ENCODE measurements around the gene VILL.
"Not testable (repeated sequence)": the region's sequence is repeated elsewhere in the genome, so short reads cannot be mapped to it uniquely, and the experiment has no call there.

Gene VILL

GRCh38 chr3:37987315-37987697, 3.3 kb upstream of the VILL start:
- DNase-seq, result no peak

GRCh38 chr3:37987751-37988179, 2.8 kb upstream of the VILL start:
- DNase-seq, result no peak

- not testable (repeated sequence) for DNase-seq
Measured at GRCh38 chr3:37988376-37988775, 2.2 kb upstream of the VILL start.

DNA sequence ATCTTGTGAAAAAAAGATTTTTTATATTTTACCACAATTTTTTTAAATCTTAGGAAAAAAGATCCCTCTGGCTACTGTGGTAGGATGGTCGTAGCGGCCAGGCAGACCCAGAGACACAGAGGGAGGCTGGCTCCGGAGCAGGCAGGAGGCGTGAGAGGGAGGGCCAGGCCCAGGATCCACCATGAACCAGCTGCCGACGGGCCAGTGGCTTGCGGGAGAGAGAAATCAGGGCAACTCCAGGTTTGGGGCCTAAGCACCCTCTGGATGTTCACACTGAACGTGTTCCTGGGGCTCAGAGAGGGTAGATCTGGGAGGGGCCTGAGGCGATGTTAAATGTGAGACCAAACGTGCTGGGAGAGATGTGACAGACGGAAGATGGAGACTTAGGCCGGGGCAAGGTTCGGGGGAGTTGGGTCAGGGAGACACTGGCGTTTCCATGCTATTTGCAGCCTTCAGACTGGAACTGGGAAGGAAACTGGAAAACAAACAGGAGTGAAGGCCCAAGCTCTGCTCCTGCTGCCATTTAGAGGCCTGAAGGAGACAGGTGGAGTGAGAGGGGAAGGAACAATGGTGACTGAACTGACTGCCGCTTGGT, 1.6 kb upstream of the VILL start:
- DNase-seq, result no peak

DNA sequence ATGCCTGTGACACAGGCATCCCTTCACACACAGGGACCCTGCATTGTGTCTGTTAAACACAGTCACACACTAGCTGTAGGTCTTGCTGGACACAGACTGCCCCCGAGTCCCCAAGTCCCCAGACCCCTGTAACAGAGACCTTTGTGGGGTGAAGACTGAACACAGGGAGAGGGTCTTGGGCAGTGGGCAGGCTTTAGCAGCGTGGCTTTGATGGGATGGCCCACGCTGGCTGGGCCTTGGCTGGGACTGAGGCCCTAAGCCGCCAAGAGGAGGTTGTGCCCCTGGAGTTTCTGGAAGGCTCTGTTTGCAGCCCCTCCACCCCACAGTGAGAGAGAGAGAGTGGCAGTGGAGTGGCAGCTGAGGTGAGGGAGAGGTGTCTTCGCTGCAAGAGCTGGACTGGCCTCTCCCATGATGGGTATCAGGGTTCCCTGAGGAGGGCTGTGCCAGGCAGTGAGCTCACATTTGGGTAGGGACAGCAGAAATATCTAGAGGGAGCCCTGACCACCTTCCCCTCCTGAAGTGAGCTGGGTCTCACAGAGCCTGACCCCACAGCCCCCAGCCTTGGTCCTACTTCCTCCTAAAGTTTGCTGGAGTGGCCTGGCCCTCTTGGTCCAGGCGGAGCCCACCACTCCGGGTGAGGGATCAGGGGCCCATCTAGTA, 635 bp upstream of the VILL start:
- DNase-seq, result no peak

GRCh38 chr3:37991109-37991508, 523 bp downstream of the VILL start:
- no peak for DNase-seq

DNA sequence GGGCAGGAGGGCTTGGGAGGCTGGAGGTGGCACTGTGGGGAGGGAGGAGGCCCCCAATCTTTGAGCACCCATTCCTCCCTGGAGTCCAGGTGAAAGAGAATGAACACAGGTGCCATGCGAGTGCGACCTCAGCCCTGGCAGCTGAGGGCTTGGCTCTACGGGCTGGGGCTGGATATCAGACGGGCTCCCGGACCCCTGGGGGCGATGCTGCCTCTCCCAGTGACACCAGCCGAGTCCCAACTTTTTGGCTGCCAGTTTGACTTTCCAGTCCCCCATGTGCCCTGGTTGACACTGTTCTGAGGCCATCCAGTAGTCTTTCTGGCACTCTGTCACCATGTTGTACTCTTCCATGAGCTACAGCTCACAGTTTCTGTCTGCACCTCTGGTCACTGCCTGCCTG, 1.2 kb downstream of the VILL start:
- no peak for DNase-seq

DNA sequence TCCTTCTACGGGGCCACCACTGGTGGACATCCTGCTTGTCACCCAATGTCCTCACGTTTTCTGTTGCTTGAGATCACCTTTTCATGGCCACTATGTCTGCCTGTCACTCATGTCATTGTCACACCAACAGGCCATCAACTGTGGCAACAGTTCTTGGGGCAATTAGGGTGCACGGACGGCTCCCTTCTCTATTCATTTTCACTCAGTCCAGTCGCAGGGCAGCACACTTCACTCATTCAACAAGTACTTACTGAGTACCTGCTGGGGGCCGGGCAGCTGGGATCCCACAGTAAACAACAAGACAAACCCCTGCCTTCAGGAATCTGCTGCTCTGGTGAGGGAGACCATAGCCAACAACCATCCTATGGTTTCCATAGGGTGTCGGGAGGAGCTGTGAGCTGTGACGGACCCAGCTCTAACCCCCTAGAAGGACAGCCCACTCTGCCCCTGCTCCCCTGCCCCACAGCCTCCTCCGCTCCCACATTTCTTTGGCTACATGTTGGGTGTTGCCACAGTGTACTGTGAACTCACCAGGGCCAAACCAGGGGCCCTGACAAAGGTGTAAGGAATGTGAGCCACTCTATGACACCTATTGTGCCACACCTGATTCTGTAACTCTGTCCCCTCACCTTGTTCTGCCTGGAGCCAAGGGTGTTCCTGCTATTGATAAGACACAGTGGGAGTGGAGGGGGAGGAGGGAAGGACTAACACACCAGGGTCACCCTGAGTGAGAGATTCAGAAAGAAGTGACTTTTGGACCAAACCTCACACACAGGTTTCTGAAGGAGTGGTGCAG, 1.9 kb downstream of the VILL start:
- DNase-seq, result no peak

GRCh38 chr3:37993067-37993455, 2.5 kb downstream of the VILL start:
- no peak for DNase-seq

- DNase-seq, result no peak
Measured at GRCh38 chr3:37993460-37993819, 2.9 kb downstream of the VILL start.

DNA sequence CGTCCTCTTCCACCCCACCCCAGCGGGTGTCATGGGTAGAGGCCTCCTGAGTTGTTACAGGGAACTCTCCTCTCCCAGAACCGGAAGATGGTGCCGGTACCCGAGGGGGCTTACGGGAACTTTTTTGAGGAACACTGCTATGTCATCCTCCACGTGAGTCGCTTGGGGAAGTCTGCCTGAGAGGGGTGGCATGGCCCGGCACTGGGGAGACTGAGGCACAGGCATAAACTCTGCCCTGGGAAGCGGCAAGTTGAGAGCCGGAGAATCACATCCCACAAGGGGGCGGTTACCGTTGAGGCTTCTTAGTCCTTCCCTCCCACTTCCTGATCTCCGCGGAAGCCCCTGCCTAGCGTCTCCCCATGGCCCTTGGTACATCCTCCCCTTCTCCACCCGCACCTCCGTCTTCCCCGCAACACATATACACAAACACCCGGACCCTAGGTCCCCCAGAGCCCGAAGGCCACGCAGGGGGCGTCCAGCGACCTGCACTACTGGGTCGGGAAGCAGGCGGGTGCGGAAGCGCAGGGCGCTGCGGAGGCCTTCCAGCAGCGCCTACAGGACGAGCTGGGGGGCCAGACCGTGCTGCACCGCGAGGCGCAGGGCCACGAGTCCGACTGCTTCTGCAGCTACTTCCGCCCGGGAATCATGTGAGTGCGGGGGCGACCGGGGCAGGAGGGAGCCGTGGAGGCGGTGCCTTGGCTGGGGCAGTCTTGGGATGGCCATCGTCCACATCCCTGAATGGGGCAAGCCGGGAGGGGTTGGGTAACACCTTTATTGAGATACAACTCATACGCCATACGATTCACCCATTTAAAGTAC, 3.4 kb downstream of the VILL start:
- peak; percentile 83 for DNase-seq

- DNase-seq, result no peak
Measured at GRCh38 chr3:37994639-37994972, 4.0 kb downstream of the VILL start.

GRCh38 chr3:37995652-37996641, 5.4 kb downstream of the VILL start:
- no peak for DNase-seq

- peak; percentile 79 for DNase-seq
Measured at GRCh38 chr3:37996785-37997301, 6.3 kb downstream of the VILL start.

DNA sequence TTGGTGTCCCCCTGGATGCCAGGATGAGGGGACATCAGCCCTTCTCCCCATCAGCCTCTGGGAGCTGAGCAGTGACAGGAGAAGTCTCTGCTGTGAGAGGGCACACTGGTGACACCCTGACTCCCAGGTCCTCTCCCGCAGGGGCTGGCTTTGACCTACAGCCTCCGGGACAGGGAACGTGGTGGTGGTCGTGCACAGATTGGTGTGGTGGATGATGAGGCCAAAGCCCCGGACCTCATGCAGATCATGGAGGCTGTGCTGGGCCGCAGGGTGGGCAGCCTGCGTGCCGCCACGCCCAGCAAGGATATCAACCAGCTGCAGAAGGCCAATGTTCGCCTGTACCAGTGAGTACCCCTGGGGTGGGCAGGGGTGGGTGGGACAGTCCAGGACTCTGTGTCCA, 6.8 kb downstream of the VILL start:
- DNase-seq, result no peak

GRCh38 chr3:37997791-37998370, 7.3 kb downstream of the VILL start:
- no peak for DNase-seq

DNA sequence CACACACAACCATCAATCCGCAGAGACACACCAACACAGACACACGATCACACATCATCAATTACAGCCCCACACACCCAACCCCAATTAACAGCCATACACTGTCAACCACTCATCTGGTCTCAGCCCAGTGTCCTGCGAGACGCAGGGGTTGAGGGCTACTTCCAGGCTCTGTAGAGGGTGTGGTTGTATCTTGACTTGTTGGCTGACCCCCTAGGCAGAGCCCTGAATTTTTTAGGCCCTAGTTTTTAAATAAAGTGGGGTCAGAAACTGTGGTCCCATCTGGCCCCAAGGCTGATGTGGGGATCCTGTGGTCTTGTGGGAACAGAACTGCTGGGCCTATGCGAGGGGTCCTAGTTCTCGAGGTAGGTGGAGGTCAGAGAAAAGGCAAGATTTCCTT, 9.2 kb downstream of the VILL start:
- no peak for DNase-seq

DNA sequence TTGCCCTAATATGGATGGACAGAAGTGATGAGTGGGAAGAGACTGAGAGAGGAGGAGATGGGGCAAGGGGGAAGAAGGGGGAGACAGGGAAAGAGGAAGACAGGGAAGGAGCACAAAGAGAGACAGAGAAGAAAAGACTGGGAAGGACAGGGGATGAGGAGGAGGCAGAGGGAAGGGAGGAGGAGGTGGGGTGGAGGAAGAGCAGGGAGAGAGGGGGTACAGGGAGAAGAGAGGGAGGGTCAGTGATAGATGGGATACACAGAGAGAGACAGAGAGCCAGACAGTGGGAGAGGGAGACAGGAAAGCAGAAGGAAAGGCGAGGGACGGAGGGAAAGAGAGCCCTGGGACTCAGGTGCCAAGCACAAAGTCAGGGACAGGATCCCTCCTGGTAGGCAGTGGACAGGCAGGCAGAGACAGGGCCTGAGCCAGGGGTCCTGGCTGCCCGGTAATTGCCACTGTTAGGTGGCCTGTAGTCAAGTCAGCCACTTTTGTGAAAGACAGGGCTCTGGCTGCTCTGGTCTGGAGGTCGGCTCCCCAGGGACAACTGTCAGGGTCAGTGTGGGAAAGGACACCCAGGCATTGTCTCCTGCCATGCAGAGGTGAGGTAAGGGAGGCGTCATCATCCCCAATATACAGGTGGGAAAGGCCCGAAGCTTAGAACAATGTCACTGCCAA, 9.8 kb downstream of the VILL start:
- DNase-seq, result no peak

DNA sequence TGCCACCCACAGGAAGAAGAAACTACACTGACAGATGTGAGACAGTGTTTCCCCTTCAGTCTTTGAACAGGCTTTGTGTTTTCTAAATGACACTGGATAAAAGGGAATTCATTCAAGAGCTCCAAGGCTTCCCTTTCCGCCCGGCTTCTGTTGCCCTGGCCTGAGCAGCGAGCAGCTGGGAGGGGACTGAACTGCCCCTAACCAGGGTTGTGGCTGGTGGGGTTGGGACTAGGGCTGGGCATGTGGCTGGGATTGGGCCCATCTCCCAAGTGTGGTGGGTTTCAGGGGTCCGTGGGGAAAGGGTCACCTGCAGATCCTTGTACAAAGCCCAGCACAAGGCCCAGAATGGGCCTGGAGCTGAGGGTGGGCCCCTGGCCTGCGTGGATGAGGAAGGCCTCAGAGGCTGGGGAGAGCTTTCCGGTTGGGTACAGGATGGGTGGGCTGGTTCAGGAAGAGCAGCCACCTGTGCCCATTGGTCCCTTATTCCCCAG, 10.4 kb downstream of the VILL start:
- DNase-seq, result no peak

DNA sequence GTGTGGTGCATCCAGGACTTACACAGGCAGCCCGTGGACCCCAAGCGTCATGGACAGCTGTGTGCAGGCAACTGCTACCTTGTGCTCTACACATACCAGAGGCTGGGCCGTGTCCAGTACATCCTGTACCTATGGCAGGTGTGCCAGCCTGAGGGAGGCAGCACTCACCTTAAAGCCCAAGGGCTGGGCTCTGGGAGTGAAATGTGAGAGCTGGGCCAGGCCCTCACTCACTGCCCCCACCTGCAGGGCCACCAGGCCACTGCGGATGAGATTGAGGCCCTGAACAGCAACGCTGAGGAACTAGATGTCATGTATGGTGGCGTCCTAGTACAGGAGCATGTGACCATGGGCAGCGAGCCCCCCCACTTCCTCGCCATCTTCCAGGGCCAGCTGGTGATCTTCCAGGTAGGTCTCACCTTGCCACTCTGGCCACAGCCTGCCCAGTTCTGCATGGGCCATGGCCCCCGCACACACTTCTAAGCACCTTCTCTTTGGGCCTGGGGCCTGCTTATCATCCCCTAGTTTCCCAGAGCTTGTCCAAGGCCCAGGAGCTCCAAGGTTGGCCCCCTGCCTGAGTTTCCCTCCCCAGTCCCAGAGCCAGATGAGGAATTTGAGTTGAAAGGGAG, 11.0 kb downstream of the VILL start:
- DNase-seq, result no peak
